DOHH2 (cell line): ENCODE results near the gene POLRMT.

Experiments
- EZH2phosphoT487 ChIP-seq: fragments of 200-600 bp; sonication (generic); IDR thresholded peaks from 2 replicates; pipeline ENCODE4 v1.6.1; 2017; ENCODE audit warnings: borderline replicate concordance, mild to moderate bottlenecking, antibody characterized with exemption, low read length, moderate library complexity, mixed read lengths
- TF ChIP-seq, protein P1 (sequence below): fragments of 200-600 bp; sonication (generic); IDR thresholded peaks from one replicate; pipeline ENCODE4 v1.5.1; 2014; ENCODE audit warnings: antibody characterized with exemption, mild to moderate bottlenecking, low read depth, low read length; ENCODE audit not compliant: poor library complexity, severe bottlenecking

DNA sequence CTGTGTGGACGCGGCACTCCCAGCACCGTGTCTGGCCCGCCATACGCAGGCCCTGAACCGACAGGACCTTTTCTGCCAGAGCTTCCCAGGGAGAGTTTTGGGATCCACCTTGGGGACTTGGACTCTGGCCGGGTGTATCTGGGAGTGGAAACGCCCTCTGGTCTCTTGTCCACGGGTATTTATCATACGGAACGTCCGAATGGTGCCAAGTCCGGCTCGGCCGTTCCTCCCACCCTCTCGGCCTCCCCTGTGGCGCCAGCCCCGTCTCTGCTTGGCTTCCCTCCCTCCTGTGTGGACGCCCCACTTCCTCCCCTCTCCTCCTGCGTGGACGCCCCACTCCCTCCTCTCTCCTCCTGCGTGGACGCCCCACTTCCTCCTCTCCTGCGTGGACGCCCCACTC, 31.5 kb downstream of the POLRMT start:
- TF ChIP-seq, protein P1, sequence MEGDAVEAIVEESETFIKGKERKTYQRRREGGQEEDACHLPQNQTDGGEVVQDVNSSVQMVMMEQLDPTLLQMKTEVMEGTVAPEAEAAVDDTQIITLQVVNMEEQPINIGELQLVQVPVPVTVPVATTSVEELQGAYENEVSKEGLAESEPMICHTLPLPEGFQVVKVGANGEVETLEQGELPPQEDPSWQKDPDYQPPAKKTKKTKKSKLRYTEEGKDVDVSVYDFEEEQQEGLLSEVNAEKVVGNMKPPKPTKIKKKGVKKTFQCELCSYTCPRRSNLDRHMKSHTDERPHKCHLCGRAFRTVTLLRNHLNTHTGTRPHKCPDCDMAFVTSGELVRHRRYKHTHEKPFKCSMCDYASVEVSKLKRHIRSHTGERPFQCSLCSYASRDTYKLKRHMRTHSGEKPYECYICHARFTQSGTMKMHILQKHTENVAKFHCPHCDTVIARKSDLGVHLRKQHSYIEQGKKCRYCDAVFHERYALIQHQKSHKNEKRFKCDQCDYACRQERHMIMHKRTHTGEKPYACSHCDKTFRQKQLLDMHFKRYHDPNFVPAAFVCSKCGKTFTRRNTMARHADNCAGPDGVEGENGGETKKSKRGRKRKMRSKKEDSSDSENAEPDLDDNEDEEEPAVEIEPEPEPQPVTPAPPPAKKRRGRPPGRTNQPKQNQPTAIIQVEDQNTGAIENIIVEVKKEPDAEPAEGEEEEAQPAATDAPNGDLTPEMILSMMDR = no peak
- no peak for TF ChIP-seq EZH2phosphoT487
